ENCODE measurements around the gene TMEM61.

TMEM61 gene

GRCh38 chr1:55041613-55042012 is 61.2 kb downstream of the TMEM61 start:
- no peak overlapping the region for H3K23ac ChIP-seq (ENCODE audit: low read length)
- H3K56ac ChIP-seq (ENCODE audit: low read length), result no peak overlapping the region
- H3K4ac ChIP-seq (ENCODE audit: low read depth, low read length), result no peak overlapping the region
- H3K4me1 ChIP-seq (ENCODE audit: control insufficient read depth, low read depth, low read length), result peaks cover 6% of the 10 kb centered on the region
- no peak overlapping the region for H3K9ac ChIP-seq (ENCODE audit: low read length)
- H3K79me2 ChIP-seq (ENCODE audit: control insufficient read depth, insufficient read depth, low read length), result peaks cover 3% of the 10 kb centered on the region
- no peak overlapping the region for H3K4me2 ChIP-seq (ENCODE audit: low read length)
- no peak overlapping the region for H4K8ac ChIP-seq (ENCODE audit: low read depth, low read length)
- H4K5ac ChIP-seq (ENCODE audit: low read length), result no peak overlapping the region
- WGBS (ENCODE audit: extremely low coverage, insufficient coverage, low lambda C conversion rate), result no CpG with 5 or more reads among the region's 3 CpGs
- no peak overlapping the region for H2AK5ac ChIP-seq (ENCODE audit: low read length)
- no peak overlapping the region for H2BK120ac ChIP-seq (ENCODE audit: low read depth, low read length)
- peaks cover 3% of the 10 kb centered on the region for H3K27me3 ChIP-seq (ENCODE audit: insufficient read depth, low read length, poor library complexity)
- H2BK15ac ChIP-seq (replicated peaks; ENCODE audit: low read depth), result no peak overlapping the region
- no peaks in the 10 kb centered on the region for H3K36me3 ChIP-seq (ENCODE audit: control insufficient read depth, insufficient read depth, low read length)
- no peak overlapping the region for H3K27ac ChIP-seq (ENCODE audit: low read depth, low read length)
- H3K79me1 ChIP-seq (ENCODE audit: low read length), result peaks cover 2% of the 10 kb centered on the region
- H3K4me3 ChIP-seq (ENCODE audit: low read length), result no peak overlapping the region
- DNase-seq, result no peak
- no peak overlapping the region for H3K18ac ChIP-seq (ENCODE audit: low read length)
- H2BK5ac ChIP-seq (ENCODE audit: low read length), result no peak overlapping the region
